Amygdala (tissue), 56 donors: Measurements from ENCODE around the gene KLRD1.
"Not testable (repeated sequence)": the region's sequence is repeated elsewhere in the genome, so short reads cannot be mapped to it uniquely, and the experiment has no call there.

Experiments
- DNase-seq, 56 donors: peaks; one replicate each; lab custom pipeline; 2025; lab: John Stamatoyannopoulos, UW

Gene KLRD1

DNA sequence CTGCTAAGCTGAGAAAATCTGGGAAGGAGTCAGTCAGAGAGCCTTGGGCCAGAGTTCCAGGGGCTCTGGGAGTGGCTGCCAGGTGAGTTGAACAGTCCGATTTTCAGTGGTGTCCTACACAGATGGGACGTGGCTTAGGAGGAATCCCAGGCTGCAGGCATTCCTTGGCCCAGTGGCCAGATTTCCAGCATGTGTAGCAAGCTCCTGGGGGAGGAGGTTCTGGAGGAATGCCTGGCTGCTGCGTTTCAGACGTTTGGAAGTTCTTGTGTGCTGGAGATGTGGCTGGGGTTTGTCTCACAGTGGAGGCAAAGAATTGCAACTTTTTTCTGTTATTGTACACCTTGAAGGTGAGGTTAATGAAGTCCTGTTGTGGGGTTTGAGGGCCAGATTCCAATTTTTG, 28.5 kb downstream of the KLRD1 start:
- not testable (repeated sequence) for DNase-seq

DNA sequence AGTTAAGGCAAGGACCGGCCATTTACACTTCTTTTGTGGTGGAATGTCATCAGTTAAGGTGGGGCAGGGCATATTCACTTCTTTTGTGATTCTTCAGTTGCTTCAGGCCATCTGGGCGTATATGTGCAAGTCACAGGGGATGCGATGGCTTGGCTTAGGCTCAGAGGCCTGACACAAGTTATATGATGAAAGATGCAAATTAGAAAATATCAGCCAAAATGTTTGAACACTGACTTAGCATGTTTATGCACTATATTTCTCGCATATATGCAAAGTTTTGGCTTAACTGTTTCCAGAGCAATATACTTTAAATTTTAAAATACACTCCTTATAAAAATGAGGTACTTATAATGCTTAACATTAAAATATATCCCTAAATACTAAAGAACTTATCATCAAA, 30.8 kb downstream of the KLRD1 start:
- not testable (repeated sequence) for DNase-seq

DNA sequence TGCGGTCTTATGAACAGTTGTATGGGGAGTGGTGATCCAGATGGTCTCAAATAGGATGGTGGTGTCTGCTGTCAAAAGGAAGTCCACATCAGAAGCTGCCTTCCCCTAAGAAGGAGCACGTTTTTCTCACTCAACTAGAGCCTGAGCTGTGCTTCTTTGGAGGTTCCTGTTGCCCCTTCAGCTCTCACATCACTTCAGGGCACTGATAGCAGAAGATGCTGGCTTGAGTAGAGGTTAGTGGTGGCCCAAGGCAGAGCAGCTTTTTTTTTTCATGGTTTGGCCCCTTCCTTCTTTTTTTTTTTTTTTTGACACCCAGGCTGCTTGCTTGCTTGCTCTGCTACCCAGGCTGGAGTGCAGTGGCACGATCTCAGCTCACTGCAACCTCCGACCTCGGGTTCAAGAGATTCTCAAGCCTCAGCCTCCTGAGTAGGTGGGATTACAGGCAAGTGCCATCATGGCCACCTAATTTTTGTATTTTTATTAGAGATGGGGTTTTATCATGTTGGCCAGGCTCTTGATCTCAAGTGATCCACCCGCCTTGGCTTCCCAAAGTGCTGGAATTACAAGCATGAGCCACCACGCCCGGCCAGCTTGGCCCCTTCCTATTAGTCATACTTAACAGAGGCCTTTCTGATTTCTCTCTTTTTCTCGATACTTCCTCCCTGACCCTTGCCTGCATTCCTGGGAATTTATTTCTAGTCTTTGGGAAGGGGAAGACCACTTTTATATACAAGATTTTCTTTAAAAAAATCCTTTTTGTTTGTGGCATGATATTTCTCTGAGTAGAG, 31.6 kb downstream of the KLRD1 start:
- no peak for DNase-seq

DNA sequence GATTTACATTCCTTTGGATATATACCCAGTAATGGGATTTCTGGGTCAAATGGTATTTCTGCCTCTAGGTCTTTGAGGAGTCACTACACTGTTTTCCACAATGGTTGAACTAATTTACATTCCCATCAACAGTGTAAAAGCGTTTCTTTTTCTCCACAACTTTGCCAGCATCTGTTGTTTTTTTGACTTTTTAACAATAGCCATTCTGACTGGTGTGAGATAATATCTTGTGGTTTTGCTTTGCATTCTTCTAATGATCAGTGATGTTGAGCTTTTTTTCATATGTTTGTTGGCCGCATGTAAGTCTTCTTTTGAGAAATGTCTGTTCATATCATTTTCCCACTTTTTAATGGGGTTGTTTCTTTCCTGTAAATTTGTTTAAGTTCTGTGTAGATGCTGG, 33.3 kb downstream of the KLRD1 start:
- DNase-seq: not testable (repeated sequence)

DNA sequence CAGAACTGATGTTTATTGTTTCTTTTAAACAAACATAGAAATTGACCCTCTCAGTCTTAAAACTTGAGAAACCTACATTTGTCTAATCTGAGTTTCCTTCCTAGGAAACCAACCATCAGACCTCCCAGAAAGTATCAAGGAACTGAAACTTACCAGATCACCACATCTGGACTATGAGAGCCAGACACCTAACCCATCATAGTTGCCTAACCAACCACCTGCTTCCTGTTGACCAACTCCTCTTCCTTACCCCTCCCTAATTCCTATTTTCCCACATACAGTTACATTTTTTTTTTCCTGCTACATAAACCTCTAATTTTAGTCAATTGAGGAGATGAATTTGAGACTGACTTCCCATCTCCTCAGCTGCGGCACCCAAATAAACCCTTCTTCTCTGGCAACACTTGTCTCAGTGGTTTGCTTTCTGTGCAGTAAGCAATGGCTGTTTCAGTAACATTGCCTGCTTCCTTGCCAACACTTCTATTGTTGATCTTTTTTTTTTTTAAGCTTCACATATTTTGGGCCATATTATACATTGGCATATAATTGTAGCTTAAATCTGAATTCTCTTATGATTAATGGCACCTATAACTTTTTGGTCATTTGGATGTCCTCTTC, 34.3 kb downstream of the KLRD1 start:
- no peak for DNase-seq

DNA sequence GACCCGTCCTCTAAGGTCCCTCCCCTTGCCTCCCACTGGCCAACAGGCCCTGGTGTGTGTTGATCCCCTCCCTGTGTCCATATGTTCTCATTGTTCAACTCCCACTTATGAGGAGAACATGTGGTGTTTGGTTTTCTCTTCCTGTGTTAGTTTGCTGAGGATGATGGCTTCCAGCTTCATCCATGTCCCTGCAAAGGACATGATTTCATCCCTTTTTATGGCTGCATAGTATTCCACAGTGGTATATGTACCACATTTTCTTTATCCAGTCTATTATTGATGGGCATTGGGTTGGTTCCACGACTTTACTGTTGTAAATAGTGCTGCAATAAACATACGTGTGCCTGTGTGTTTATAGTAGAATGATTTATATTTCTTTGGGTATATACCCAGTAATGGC, 43.8 kb downstream of the KLRD1 start:
- not testable (repeated sequence) for DNase-seq

DNA sequence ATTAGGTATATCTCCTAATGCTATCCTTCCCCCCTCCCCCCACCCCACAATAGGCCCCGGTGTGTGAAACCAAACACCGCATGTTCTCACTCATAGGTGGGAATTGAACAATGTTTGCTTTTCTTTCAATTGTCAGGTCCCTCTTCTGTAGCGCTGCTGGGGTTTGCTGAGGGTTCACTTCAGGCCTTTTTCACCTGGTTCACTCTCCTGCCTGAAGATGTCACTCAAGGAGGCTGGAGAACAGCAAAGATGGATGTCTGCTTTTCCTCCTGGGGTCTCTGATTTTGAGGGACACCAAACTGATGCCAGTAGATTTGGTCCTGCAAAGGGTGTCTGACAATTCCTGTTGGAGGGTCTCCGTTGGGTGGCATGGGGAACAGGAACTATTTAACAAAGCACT, 46.4 kb downstream of the KLRD1 start:
- no peak for DNase-seq

DNA sequence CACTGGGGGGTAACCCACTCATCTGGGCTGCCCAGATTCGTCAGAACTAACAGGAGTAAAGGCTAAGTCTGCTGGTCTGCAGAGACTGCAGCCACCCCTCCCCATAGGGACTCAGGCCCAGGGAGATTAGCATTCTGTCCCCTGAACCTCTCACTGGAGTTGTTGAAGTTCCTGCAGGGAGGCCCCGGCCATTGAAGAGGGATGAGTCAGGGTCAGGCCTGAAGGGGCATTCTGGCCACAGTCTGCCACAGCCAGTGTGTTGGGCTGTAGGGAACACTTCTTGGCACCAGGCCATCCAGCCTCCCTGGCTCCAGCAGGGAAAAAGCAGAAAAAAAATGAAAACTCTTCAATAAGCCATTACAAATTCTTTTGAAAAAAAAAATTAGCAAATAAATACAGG, 46.8 kb downstream of the KLRD1 start:
- peak in 5 of 56 donors; percentile 6 to 39 (median 12) for DNase-seq

DNA sequence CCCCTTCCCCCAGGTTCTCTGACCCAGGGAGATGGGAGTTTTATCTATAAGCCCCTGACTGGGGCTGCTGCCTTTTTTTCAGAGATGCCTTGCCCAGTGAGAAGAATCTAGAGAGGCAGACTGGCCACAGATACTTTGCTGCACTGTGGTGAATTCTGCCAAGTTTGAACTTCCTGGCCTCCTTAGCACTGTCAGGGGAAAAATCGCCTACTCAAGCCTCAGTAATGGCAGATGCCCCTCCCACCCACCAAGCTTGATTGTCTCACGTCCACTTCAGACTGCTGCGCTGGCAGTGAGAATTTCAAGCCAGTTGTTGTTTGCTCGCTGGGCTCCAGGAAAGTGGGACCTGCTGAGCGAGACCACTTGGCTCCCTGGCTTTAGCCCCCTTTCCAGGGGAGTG, 50.5 kb downstream of the KLRD1 start:
- no peak for DNase-seq

DNA sequence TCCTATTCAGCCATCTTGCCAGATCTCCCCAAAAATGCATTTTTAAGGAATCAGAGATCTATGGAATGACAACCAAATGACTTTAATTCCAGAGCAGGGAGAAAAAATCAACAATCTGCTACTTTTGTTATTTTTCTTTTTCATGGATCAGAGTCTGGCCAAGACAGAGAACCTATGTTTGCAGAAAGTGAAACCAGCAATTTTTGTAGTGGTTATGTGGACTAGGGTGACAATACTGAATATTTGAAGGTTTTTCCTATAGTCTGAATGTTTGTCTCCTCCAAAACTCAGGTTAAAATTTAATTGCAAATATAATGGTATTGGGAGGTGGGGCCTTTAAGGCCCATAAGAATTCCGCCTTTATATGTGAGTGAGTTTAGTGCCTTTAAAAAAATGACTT, 51.3 kb downstream of the KLRD1 start:
- DNase-seq: no peak

DNA sequence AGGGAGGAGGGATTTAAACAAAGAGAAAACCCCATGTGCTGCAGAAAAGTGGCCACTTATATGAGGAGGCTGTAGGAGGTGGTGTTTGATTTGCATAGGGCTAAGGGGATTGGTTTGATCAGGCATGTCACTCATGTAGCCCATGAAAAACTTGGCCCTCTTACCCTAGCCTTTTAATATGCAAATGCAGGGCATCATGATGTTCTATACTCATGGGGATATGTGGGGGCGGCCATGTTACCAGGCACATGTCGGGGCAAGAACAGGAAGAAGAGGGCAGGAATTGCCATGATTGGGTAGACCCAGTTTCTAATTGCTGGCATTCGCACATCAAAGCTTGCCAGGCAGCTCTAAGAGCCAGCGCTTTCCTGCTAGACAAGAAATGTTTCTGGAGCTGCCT, 53.4 kb downstream of the KLRD1 start:
- peak in 11 of 56 donors; percentile 3 to 59 (median 40) for DNase-seq

DNA sequence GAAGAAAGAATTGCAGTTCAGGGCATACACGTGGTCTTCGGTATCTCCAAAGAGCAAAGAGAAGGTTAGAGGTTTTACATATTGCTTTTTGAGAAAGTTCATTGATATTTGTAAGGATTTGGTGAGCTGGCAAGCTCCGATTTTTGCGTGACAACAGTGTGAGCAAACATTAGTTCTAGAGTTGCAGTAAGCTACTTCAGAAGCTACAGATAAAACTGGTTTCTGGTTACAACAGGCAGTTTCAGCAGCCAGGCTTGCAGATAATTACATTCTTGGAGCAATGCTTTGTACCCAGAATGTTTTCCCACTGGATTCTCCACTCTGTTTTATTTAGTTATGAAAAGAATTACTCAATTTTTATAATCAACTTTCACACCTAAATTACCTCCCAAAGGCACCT, 54.0 kb downstream of the KLRD1 start:
- DNase-seq: peak in 1 of 56 donors; percentile 19

DNA sequence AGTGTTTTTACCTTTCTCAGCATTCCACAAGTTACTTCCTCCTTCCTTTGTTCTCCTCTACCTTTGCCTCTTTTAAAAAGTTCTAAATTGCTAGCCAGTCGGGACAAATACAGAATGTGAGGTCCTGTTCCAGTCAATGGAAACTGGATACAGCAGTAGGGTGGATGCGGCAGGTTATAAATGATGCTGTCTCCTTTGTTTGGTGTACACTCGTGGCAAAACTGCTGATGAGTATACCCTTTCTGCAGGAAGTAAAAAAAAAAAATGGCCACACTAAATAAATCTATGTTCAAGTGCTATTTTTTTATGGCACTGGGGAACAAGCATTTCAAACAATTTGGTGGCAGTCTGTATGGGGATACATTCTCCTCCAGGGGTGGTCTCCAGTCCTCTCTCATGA, 54.7 kb downstream of the KLRD1 start:
- DNase-seq: no peak

DNA sequence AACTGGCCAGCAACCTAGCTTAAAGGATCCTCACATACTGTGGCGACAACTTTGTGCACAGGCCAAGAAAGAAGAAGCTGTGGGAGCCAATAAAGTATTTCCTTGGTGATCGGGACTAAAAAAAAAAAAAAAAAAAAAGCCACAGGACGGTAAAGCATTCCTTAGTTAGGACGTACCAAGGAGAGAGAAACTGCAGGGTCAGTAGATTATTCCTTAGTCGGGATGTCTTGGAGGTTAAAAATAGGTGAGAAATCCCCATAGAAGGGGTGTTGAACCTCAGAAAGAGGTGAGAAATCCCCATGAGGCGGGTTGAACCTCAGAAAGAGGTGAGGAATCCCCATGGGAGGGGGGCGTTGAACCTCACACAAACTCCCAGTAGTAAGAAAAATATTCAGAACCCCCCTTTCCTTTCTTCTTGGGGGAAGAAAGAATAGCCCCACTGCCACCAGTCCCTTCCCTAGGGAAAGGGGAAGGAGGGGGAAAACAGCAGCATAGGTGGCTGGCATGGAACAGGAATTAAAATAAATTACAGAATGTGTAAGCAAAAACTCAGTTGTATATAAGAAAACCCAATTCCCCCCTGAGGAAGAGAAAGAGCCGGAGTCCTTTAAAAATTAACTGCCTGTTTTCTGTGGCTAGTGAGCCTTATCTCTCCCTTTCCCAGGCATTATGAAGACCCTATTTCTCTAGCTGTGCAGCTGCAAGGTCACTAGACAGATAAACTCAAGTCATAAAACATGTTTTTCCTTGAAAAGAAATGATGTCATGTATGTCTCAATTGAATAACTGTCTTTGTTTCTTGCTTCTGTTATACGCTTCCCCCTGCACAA, 55.4 kb downstream of the KLRD1 start:
- DNase-seq: no peak

DNA sequence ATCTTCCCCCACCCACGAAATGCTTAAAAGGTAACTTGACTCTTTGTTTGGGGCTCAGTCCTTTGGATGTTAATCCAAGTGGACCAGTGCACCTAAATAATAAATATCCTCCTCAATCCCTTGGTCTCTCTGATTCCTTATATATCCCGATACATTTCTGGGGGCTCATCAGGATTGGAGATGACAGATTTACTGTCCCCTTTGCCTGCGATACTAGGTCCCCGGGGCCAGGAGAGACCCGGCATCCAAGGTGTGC, 55.9 kb downstream of the KLRD1 start:
- no peak for DNase-seq

DNA sequence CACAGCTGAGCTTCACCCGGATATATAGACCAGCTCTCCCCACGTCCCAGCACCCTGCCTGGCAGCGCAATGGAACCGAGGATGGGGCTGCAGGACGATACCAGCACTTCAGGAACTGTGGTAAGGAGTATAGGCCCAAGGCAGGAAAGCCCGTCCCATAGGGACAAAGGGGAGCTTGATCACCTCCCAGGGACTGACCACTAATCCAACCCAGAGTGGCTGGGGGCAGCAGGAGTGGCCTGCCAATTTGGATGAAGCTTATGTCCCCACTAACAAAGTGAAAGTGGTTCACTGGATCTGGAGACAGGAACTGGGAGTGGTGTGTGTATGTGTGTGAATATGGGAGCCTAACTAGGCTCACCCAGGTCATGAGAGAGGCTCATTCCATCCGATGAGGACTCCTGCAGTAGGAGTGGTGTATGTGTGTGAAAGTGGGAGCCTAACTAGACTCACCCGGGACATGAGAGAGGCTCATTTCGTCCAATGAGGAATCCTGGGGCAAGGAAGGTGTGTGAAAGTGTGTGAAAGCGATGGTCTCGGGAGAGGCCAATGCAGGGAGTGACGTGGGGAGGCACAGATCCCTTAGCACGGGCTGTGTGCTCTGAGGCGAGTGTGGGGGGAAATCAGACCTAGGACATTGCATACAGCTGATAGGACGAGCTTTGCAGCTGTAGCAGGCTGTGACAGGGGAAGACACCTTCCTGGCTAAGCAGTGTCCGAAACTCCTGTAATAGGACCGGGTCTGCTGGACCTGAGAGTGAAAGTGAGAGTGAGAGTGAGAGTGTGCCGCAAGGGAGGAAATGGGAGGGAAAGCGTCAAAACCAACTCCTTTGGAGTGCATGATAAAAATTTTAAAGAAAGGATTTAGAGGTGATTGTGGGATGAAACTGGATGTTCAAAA, 56.5 kb downstream of the KLRD1 start:
- peak in 27 of 56 donors; percentile 19 to 85 (median 63) for DNase-seq

DNA sequence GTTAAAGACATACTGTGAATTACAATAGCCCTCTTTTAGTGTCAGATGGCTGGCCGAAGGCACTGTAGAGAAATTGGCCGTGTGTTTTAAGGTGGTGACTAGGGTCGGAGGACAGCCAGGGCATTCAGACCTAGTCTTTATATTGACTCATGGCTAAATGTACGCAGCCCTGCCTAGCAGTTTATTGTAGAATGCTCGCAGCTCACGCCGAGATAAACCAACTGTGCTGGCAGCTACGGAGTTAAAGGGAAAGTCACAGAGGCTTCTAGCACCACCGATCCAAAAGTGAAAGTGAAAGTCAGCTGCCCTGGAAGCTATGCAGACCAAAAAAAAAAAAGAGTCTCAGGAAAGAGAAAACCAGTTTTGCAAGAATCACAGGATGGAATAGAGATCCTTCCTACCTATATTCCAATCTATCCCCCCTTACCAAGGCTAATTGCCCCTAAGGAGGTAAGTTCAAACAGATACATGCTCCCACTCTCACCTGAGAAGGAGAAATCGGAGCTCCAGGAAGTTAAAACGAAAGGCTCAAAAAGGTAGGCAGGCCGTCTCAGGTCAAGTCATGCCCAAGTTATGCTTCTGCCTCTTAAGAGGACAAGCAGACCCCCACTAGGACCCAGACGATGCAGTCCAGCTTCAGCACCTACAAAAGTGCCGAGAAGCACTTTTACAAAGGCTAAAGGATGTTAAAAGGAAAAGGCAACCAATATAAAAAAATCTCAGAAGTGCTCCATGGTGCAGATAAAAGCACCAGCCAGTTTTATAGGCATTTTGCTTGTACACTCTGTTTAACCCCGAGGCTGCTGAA, 57.3 kb downstream of the KLRD1 start:
- peak in 31 of 56 donors; percentile 27 to 80 (median 58) for DNase-seq

DNA sequence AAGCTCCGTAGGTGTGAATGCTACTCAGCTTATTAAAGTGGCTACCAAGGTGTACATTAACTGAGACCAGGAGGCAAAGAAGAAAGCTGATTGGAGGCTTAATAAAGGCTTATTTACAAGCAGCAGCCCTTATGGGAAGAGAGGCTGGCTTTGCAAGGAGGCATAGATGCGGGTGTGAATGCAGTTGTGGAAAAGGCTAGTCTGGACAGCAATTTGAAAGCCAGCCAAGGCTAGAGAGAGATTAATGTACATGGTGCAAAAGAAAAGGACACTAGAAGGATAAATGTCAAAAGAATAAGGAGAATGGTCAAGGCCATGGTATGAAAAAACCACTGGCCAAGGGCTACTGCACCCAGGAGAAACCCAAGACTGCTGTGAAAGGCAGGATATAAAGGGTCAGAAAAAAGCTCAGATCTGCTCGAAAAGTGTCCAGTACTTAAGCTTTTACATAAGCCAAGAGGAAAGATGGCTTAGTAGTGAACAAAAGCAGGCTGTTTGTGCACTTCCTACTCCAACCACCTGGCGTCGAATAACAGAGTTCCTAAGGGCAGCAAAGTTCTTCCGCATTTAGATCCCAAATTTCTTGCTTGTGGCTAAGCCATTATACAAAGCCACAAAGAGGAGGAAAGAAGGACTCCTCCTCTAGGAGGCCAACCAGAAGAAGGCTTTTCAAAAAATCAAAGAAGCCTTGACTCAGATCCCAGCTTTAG, 58.2 kb downstream of the KLRD1 start:
- peak in 5 of 56 donors; percentile 25 to 73 (median 54) for DNase-seq

DNA sequence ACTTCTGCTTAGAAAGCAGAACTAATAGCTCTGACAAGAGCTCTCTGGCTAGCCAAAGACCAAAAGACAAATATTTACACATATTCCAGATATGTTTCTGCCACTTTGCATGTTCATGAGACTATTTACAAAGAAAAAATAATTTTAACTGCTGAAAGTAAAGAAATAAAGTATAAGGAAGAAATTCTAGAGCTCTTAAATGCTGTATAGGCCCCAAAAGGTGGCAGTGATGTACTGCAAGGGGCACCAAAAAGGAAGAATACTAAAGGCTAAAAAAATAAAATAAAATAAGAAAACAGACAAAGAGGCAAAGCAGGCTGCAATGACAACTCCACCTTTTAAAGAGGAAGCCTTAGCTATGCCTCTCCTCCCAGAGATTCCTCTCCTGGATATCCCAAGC, 59.2 kb downstream of the KLRD1 start:
- DNase-seq: no peak
